Measurements from ENCODE around the gene MYL3. TPM values are rescaled to one million over a fixed set of nuclear protein-coding genes. Genes with fewer than 3 reads are reported as not detected.
A peak's percentile ranks its signal among the peaks of the same experiment; 100 is the strongest.

The MYL3 gene
- total and polyA plus RNA-seq, 3 donors from 2014 or later = 1.2 to 14.5 (median 3.0) TPM

DNA sequence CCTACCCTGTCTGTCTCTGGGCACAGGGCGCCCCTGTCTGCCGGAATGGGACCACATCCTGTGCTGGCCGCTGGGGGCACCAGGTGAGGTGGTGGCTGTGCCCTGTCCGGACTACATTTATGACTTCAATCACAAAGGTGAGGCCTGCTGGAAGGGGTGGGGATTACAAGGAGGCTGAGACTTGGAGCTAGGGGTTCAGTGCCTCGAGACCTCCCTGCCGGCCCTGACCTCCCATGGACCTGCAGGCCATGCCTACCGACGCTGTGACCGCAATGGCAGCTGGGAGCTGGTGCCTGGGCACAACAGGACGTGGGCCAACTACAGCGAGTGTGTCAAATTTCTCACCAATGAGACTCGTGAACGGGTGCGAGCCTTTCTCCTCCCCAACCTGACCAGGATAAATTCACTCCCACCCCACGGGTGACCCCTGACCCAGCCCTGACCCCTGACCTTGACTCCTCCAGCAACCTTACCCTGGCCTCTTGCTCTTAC lies 34.6 kb upstream of the MYL3 start:
- Histone ChIP-seq H3K9me3 (no peaks in the 10 kb centered on the region), H3K36me3 (ENCODE audit: low read depth, missing control alignments) (no peaks in the 10 kb centered on the region), H3K27me3 (no peaks in the 10 kb centered on the region), H3K4me1 (peaks cover 13% of the 10 kb centered on the region), H3K4me3 (no peak overlapping the region), H3K27ac (no peak overlapping the region)
- 56 to 73% methylated on average over 8 to 15 of the region's 15 CpGs for WGBS, 2 donors
- intact Hi-C loops (cut with DNase I; ENCODE audit: low total_unique reads) = no loop called here
- TF ChIP-seq, protein P1, sequence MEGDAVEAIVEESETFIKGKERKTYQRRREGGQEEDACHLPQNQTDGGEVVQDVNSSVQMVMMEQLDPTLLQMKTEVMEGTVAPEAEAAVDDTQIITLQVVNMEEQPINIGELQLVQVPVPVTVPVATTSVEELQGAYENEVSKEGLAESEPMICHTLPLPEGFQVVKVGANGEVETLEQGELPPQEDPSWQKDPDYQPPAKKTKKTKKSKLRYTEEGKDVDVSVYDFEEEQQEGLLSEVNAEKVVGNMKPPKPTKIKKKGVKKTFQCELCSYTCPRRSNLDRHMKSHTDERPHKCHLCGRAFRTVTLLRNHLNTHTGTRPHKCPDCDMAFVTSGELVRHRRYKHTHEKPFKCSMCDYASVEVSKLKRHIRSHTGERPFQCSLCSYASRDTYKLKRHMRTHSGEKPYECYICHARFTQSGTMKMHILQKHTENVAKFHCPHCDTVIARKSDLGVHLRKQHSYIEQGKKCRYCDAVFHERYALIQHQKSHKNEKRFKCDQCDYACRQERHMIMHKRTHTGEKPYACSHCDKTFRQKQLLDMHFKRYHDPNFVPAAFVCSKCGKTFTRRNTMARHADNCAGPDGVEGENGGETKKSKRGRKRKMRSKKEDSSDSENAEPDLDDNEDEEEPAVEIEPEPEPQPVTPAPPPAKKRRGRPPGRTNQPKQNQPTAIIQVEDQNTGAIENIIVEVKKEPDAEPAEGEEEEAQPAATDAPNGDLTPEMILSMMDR (IDR thresholded peaks at IDR 0.05) = no peak
- no peak for TF ChIP-seq POLR2A (IDR thresholded peaks at IDR 0.05)
- no peak for DNase-seq

DNA sequence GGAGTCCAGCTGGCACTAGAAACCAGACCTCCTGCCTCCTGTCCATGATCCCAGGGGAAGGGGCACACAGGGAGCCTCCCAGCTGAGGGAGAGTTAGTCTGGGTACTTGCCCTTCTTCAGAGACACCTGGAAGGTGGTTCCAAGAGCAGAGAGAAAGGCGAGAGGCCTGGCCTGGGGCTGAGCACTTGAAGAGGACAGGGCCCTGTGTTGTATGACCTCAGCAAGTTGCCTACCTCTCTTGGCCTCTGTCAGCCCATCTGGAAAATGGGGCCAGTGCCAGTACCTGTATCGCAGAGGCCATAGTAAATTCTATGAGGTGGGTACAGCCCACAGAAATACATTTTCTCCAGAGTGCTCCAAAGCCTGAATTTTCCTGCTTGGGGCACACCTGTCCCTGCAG lies 33.8 kb upstream of the MYL3 start:
- H3K4me3 ChIP-seq = no peak overlapping the region
- H3K36me3 ChIP-seq (ENCODE audit: low read depth, missing control alignments) = no peaks in the 10 kb centered on the region
- WGBS, 2 donors = 93 to 96% methylated on average over 2 of the region's 2 CpGs
- H3K27ac ChIP-seq = no peak overlapping the region
- no peaks in the 10 kb centered on the region for H3K9me3 ChIP-seq
- no peak for TF ChIP-seq POLR2A (IDR thresholded peaks at IDR 0.05)
- TF ChIP-seq, protein P1 (IDR thresholded peaks at IDR 0.05) = no peak
- DNase-seq = no peak
- intact Hi-C loops (cut with DNase I; ENCODE audit: low total_unique reads) = no loop called here
- H3K27me3 ChIP-seq = no peaks in the 10 kb centered on the region
- peaks cover 22% of the 10 kb centered on the region for H3K4me1 ChIP-seq

DNA sequence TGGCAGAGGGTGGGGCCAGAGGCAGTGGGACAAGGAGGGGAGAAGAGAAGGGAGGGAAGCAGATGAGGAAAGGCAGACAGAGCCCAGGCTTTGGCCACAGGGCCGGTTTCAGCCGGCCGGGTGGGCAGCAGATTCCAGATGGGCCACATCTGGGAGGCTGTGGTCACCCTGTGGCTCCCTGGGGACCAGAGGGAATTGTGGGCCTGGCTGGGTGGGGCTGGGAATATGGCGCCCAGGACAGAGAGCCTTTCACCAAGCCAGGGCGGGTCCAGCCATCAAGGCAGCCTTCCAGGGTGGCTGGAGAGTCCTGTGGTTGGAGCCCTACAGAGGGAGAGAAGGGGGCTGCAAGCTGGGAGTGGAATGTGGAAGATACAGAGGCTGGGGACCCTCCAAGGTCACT lies 33.1 kb upstream of the MYL3 start:
- WGBS, 2 donors = 67 to 91% methylated on average over 3 to 5 of the region's 5 CpGs
- no peak for DNase-seq
- Histone ChIP-seq H3K27ac (no peak overlapping the region), H3K9me3 (no peaks in the 10 kb centered on the region), H3K4me1 (peaks cover 24% of the 10 kb centered on the region), H3K36me3 (ENCODE audit: low read depth, missing control alignments) (no peaks in the 10 kb centered on the region), H3K27me3 (no peaks in the 10 kb centered on the region), H3K4me3 (no peak overlapping the region)
- TF ChIP-seq, protein P1 (IDR thresholded peaks at IDR 0.05) = no peak
- intact Hi-C loops (cut with DNase I; ENCODE audit: low total_unique reads) = no loop called here

DNA sequence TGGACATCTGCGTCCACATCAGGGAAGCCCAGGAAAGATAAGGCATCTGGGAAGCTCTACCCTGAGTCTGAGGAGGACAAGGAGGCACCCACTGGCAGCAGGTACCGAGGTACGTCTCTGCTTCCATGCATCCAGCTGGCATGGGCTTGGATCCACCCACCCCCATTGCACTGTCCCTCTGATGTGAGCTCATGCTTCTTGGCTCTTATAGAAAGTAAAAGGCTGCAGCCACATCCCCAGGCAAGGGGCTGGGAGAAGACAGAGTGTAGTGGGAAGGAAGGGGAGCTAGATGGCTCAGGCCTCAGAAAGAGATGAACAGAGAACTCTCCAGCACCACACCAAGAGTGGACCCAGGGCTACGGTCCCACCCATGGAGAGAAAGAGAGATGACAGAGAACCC lies 32.5 kb upstream of the MYL3 start:
- no peak for DNase-seq
- intact Hi-C loops (cut with DNase I; ENCODE audit: low total_unique reads) = no loop called here
- WGBS, 2 donors = 78 to 83% methylated on average over 3 to 4 of the region's 4 CpGs

DNA sequence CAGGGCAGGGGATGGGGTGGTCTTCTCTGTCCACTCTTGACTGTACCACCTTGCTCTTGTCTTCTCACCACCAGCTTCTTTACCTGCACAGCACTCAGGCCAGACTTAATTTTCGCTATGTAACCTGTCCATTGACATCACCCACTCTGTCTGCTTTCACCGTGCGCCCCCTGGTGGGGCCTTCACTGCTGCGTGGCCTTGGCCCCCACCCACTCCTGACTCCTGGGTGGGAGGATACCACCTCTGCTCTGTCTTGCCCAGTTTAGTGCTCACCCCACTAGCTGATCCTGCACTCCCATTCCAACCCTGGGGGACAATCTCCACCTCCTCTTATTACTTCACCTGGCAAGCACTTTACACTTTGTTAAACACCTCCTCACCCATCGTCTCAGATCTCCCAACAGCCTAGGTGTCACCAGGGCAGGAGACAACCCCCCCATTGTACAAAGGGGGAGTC lies 32.0 kb upstream of the MYL3 start:
- Histone ChIP-seq H3K36me3 (ENCODE audit: low read depth, missing control alignments) (no peaks in the 10 kb centered on the region), H3K4me1 (peaks cover 24% of the 10 kb centered on the region), H3K4me3 (no peak overlapping the region), H3K27me3 (no peaks in the 10 kb centered on the region), H3K27ac (no peak overlapping the region), H3K9me3 (no peaks in the 10 kb centered on the region)
- 36 to 46% methylated on average over 4 to 5 of the region's 5 CpGs for WGBS, 2 donors
- no peak for TF ChIP-seq POLR2A (IDR thresholded peaks at IDR 0.05)
- TF ChIP-seq, protein P1 (IDR thresholded peaks at IDR 0.05) = peak; percentile 79 to 86 (median 80)
- intact Hi-C loops (cut with DNase I; ENCODE audit: low total_unique reads) = no loop called here
- peak; percentile 79 for DNase-seq

More for the DNA sequence above, 32.5 kb upstream of the MYL3 start:
- Histone ChIP-seq H3K4me1 (peaks cover 24% of the 10 kb centered on the region), H3K4me3 (no peak overlapping the region), H3K27me3 (no peaks in the 10 kb centered on the region), H3K36me3 (ENCODE audit: low read depth, missing control alignments) (no peaks in the 10 kb centered on the region), H3K9me3 (no peaks in the 10 kb centered on the region), H3K27ac (no peak overlapping the region)
- TF ChIP-seq, protein P1 (IDR thresholded peaks at IDR 0.05) = no peak
